ENCODE data around the gene NLRP1. TPM values are rescaled to one million over a fixed set of nuclear protein-coding genes. Genes with fewer than 3 reads are reported as not detected.
A peak's percentile ranks its signal among the peaks of the same experiment; 100 is the strongest.
"Not testable (repeated sequence)": the region's sequence is repeated elsewhere in the genome, so short reads cannot be mapped to it uniquely, and the experiment has no call there.

The NLRP1 gene
- total RNA-seq, 2 experiments from 2014 or later, result 26.0 to 28.2 TPM

GRCh38 chr17:5581655-5582054 is 2.7 kb downstream of the NLRP1 start:
- Mint-ChIP-seq H3K27me3 (no peaks in the 10 kb centered on the region), H3K4me3 (no peak overlapping the region), H3K27ac (peak overlapping the region; percentile 48), H3K4me1 (ENCODE audit: low read depth) (peaks cover 64% of the 10 kb centered on the region), H3K36me3 (ENCODE audit: low read depth) (peaks cover 47% of the 10 kb centered on the region), H3K9me3 (no peaks in the 10 kb centered on the region)
- ATAC-seq (no peak), DNase-seq (no peak)
- no peak for TF ChIP-seq CTCF (IDR thresholded peaks at IDR 0.05)
- CTCF ChIA-PET, result interaction anchor here (1.2 kb wide), 1 partner anchor 126 kb away, joined by 3 read pairs; no protein-coding TSS in a partner anchor
- intact Hi-C loops (cut with micrococcal nuclease), result no loop called here
- POLR2A ChIA-PET, result interaction anchor here (0.7 kb wide), 1 partner anchor 18 kb away, joined by 3 read pairs; no protein-coding TSS in a partner anchor

- H3K27ac Mint-ChIP-seq, result no peak overlapping the region
- H3K4me1 Mint-ChIP-seq (ENCODE audit: low read depth), result peaks cover 65% of the 10 kb centered on the region
- H3K36me3 Mint-ChIP-seq (ENCODE audit: low read depth), result peaks cover 51% of the 10 kb centered on the region
- no peak for TF ChIP-seq CTCF (IDR thresholded peaks at IDR 0.05)
- no peaks in the 10 kb centered on the region for H3K27me3 Mint-ChIP-seq
- H3K4me3 Mint-ChIP-seq, result no peak overlapping the region
- intact Hi-C loops (cut with micrococcal nuclease), result no loop called here
- POLR2A ChIA-PET, result no interaction called here
- no peaks in the 10 kb centered on the region for H3K9me3 Mint-ChIP-seq
- DNase-seq (no peak), ATAC-seq (no peak)
- CTCF ChIA-PET, result no interaction called here
Measured at GRCh38 chr17:5580969-5581368, 3.3 kb downstream of the NLRP1 start.

- CTCF ChIA-PET, result no interaction called here
- POLR2A ChIA-PET, result no interaction called here
- ATAC-seq (no peak), DNase-seq (no peak)
- Mint-ChIP-seq H3K4me1 (ENCODE audit: low read depth) (peaks cover 66% of the 10 kb centered on the region), H3K9me3 (no peaks in the 10 kb centered on the region), H3K27me3 (no peaks in the 10 kb centered on the region), H3K27ac (peak overlapping the region; percentile 55), H3K36me3 (ENCODE audit: low read depth) (peaks cover 57% of the 10 kb centered on the region), H3K4me3 (no peak overlapping the region)
- intact Hi-C loops (cut with micrococcal nuclease), result no loop called here
- TF ChIP-seq CTCF (IDR thresholded peaks at IDR 0.05), result no peak
Measured at GRCh38 chr17:5580367-5580766, 3.9 kb downstream of the NLRP1 start.

GRCh38 chr17:5578768-5579167 is 5.5 kb downstream of the NLRP1 start:
- H3K4me1 Mint-ChIP-seq (ENCODE audit: low read depth), result peaks cover 66% of the 10 kb centered on the region
- DNase-seq; H3K9me3 Mint-ChIP-seq; intact Hi-C loops (cut with micrococcal nuclease); CTCF ChIA-PET; POLR2A ChIA-PET; H3K27ac Mint-ChIP-seq; H3K4me3 Mint-ChIP-seq; H3K27me3 Mint-ChIP-seq; ATAC-seq: not testable (repeated sequence)
- H3K36me3 Mint-ChIP-seq (ENCODE audit: low read depth), result peaks cover 69% of the 10 kb centered on the region

- H3K36me3 Mint-ChIP-seq (ENCODE audit: low read depth), result peaks cover 65% of the 10 kb centered on the region
- H3K27me3 Mint-ChIP-seq; intact Hi-C loops (cut with micrococcal nuclease); POLR2A ChIA-PET; DNase-seq; ATAC-seq; H3K4me3 Mint-ChIP-seq; H3K27ac Mint-ChIP-seq; H3K9me3 Mint-ChIP-seq: not testable (repeated sequence)
- CTCF ChIA-PET, result interaction anchor here (0.8 kb wide), 1 partner anchor 8 kb away, joined by 4 read pairs; no protein-coding TSS in a partner anchor
- peaks cover 61% of the 10 kb centered on the region for H3K4me1 Mint-ChIP-seq (ENCODE audit: low read depth)
Measured at GRCh38 chr17:5573017-5573416, 11.3 kb downstream of the NLRP1 start.

- no peak for TF ChIP-seq CTCF (IDR thresholded peaks at IDR 0.05)
- no peaks in the 10 kb centered on the region for H3K27me3 Mint-ChIP-seq
- POLR2A ChIA-PET, result interaction anchor here (1.4 kb wide), 1 partner anchor 13 kb away, joined by 5 read pairs; the partner anchor contains the start of gene NLRP1
- intact Hi-C loops (cut with micrococcal nuclease), result no loop called here
- no peak overlapping the region for H3K27ac Mint-ChIP-seq
- ATAC-seq, result no peak
- CTCF ChIA-PET, result no interaction called here
- peaks cover 6% of the 10 kb centered on the region for H3K9me3 Mint-ChIP-seq
- no peak for DNase-seq
- no peak overlapping the region for H3K4me3 Mint-ChIP-seq
- peaks cover 64% of the 10 kb centered on the region for H3K36me3 Mint-ChIP-seq (ENCODE audit: low read depth)
- H3K4me1 Mint-ChIP-seq (ENCODE audit: low read depth), result peaks cover 47% of the 10 kb centered on the region
Measured at GRCh38 chr17:5571281-5571680, 13.0 kb downstream of the NLRP1 start.

Data from activated CD8-positive, alpha-beta T cell treated with anti-CD3 and anti-CD28 coated beads for 36 hours (primary cell).